MM.1S (cell line): Measurements from ENCODE around the gene NT5DC2.

Source experiments
- DNase-seq: peaks from one replicate; pipeline ENCODE4 v3.0.0-alpha.2; 2015
- H2AFZ ChIP-seq: fragments of 300-600 bp; sonication (generic); 2 replicates; pipeline ENCODE4 v1.6.0; 2016; ENCODE audit warnings: antibody characterized with exemption, low read length
- H3F3A ChIP-seq: fragments of 300-600 bp; sonication (generic); 2 replicates; pipeline ENCODE4 v1.6.1; 2016; ENCODE audit warnings: mild to moderate bottlenecking, antibody characterized with exemption, low read length, moderate library complexity, mixed read lengths; ENCODE audit not compliant: insufficient read depth
- H3K27ac ChIP-seq: fragments of 300-600 bp; sonication (generic); 2 replicates; pipeline ENCODE4 v1.5.1; 2016; ENCODE audit warnings: mild to moderate bottlenecking, low read length
- H3K27me3 ChIP-seq: fragments of 300-600 bp; sonication (generic); replicated peaks from 2 replicates; pipeline ENCODE4 v1.6.0; 2016; ENCODE audit warnings: low read length; ENCODE audit not compliant: insufficient read depth
- H3K36me3 ChIP-seq: fragments of 300-600 bp; sonication (generic); replicated peaks from 2 replicates; pipeline ENCODE4 v1.6.1; 2016; ENCODE audit warnings: mild to moderate bottlenecking, low read length, mixed read lengths; ENCODE audit not compliant: insufficient read depth
- H3K4me1 ChIP-seq: fragments of 300-600 bp; sonication (generic); 2 replicates; pipeline ENCODE4 v1.6.1; 2016; ENCODE audit warnings: low read length, mixed read lengths
- H3K4me2 ChIP-seq: fragments of 300-600 bp; sonication (generic); 2 replicates; pipeline ENCODE4 v1.6.0; 2016; ENCODE audit warnings: low read depth, low read length
- H3K4me3 ChIP-seq: fragments of 300-600 bp; sonication (generic); 2 replicates; pipeline ENCODE4 v1.5.1; 2016; ENCODE audit warnings: low read length, mixed read lengths
- H3K79me2 ChIP-seq: fragments of 300-600 bp; sonication (generic); 2 replicates; pipeline ENCODE4 v1.6.1; 2016; ENCODE audit warnings: mixed run types, low read length, mixed read lengths
- H3K9ac ChIP-seq: fragments of 300-600 bp; sonication (generic); 2 replicates; pipeline ENCODE4 v1.6.1; 2016; ENCODE audit warnings: low read length, mixed read lengths
- H3K9me2 ChIP-seq: fragments of 300-600 bp; sonication (generic); replicated peaks from 2 replicates; pipeline ENCODE4 v1.6.1; 2016; ENCODE audit warnings: mild to moderate bottlenecking, low read length, mixed read lengths; ENCODE audit not compliant: insufficient read depth
- H3K9me3 ChIP-seq: fragments of 300-600 bp; sonication (generic); replicated peaks from 2 replicates; pipeline ENCODE4 v1.6.1; 2016; ENCODE audit warnings: mild to moderate bottlenecking, low read length, mixed read lengths; ENCODE audit not compliant: insufficient read depth
- H4K20me1 ChIP-seq: fragments of 300-600 bp; sonication (generic); 2 replicates; pipeline ENCODE4 v1.6.1; 2016; ENCODE audit warnings: mild to moderate bottlenecking, low read length, moderate library complexity, mixed read lengths; ENCODE audit not compliant: insufficient read depth
- EZH2 ChIP-seq: fragments of 300-600 bp; sonication (generic); optimal IDR thresholded peaks from 2 replicates; pipeline ENCODE3; 2017; ENCODE audit warnings: low read depth, mild to moderate bottlenecking, antibody characterized with exemption, low read length, mixed read lengths
- EZH2phosphoT487 ChIP-seq: fragments of 300-600 bp; sonication (generic); IDR thresholded peaks from 2 replicates; pipeline ENCODE4 v1.6.1; 2018; ENCODE audit warnings: antibody characterized with exemption, low read length
- TF ChIP-seq, protein P1 (sequence below): fragments of 300-600 bp; sonication (generic); IDR thresholded peaks from 2 replicates; pipeline ENCODE4 v1.5.1; 2016; ENCODE audit warnings: antibody characterized with exemption, low read length, mixed read lengths

NT5DC2 gene

GRCh38 chr3:52570076-52570475, 36.4 kb upstream of the NT5DC2 start:
- Histone ChIP-seq H3K36me3 (no peaks in the 10 kb centered on the region; the same call in 1 of the 2 replicates), H3K9me3 (no peaks in the 10 kb centered on the region), H4K20me1 (no peaks in the 10 kb centered on the region), H3K4me1 (no peaks in the 10 kb centered on the region), H3K9ac (no peak overlapping the region), H3K9me2 (no peaks in the 10 kb centered on the region), H3K27me3 (no peaks in the 10 kb centered on the region), H3F3A (no peaks in the 10 kb centered on the region), H2AFZ (no peak overlapping the region), H3K4me3 (no peak overlapping the region), H3K4me2 (no peak overlapping the region), H3K79me2 (no peaks in the 10 kb centered on the region), H3K27ac (no peak overlapping the region)
- no peak for DNase-seq
- TF ChIP-seq, protein P1, sequence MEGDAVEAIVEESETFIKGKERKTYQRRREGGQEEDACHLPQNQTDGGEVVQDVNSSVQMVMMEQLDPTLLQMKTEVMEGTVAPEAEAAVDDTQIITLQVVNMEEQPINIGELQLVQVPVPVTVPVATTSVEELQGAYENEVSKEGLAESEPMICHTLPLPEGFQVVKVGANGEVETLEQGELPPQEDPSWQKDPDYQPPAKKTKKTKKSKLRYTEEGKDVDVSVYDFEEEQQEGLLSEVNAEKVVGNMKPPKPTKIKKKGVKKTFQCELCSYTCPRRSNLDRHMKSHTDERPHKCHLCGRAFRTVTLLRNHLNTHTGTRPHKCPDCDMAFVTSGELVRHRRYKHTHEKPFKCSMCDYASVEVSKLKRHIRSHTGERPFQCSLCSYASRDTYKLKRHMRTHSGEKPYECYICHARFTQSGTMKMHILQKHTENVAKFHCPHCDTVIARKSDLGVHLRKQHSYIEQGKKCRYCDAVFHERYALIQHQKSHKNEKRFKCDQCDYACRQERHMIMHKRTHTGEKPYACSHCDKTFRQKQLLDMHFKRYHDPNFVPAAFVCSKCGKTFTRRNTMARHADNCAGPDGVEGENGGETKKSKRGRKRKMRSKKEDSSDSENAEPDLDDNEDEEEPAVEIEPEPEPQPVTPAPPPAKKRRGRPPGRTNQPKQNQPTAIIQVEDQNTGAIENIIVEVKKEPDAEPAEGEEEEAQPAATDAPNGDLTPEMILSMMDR = no peak
- no peak for TF ChIP-seq EZH2
- TF ChIP-seq EZH2phosphoT487 = no peak

GRCh38 chr3:52568069-52568468, 34.4 kb upstream of the NT5DC2 start:
- H3K9me3 ChIP-seq = no peaks in the 10 kb centered on the region
- no peak overlapping the region for H3K9ac ChIP-seq
- H4K20me1 ChIP-seq = no peaks in the 10 kb centered on the region
- H3F3A ChIP-seq = no peaks in the 10 kb centered on the region
- H2AFZ ChIP-seq = no peak overlapping the region
- no peaks in the 10 kb centered on the region for H3K79me2 ChIP-seq
- H3K4me3 ChIP-seq = no peak overlapping the region
- no peaks in the 10 kb centered on the region for H3K9me2 ChIP-seq
- no peaks in the 10 kb centered on the region for H3K4me1 ChIP-seq
- no peaks in the 10 kb centered on the region for H3K27me3 ChIP-seq
- no peak overlapping the region for H3K27ac ChIP-seq
- TF ChIP-seq EZH2phosphoT487 (no peak), EZH2 (no peak)
- TF ChIP-seq, protein P1 = no peak
- DNase-seq = no peak
- H3K36me3 ChIP-seq = no peaks in the 10 kb centered on the region; the same call in 1 of the 2 replicates
- H3K4me2 ChIP-seq = no peak overlapping the region

- no peak overlapping the region for H3K4me3 ChIP-seq
- H3K4me1 ChIP-seq = no peaks in the 10 kb centered on the region
- no peak overlapping the region for H2AFZ ChIP-seq
- H3K9me2 ChIP-seq = no peaks in the 10 kb centered on the region
- TF ChIP-seq EZH2 = no peak
- TF ChIP-seq, protein P1 = no peak
- no peak for TF ChIP-seq EZH2phosphoT487
- no peak overlapping the region for H3K9ac ChIP-seq
- H3K4me2 ChIP-seq = no peak overlapping the region
- H3K9me3 ChIP-seq = no peaks in the 10 kb centered on the region
- H3K79me2 ChIP-seq = no peaks in the 10 kb centered on the region
- H3K27ac ChIP-seq = no peak overlapping the region
- H3F3A ChIP-seq = no peaks in the 10 kb centered on the region
- no peak for DNase-seq
- no peaks in the 10 kb centered on the region for H3K27me3 ChIP-seq
- H4K20me1 ChIP-seq = no peaks in the 10 kb centered on the region
- peaks cover 5% of the 10 kb centered on the region; the same call in 1 of the 2 replicates for H3K36me3 ChIP-seq
These were observed 30.3 kb upstream of the NT5DC2 start for GRCh38 chr3:52563984-52564383.
